Measurements from ENCODE around the gene INCA1. TPM values are rescaled to one million over a fixed set of nuclear protein-coding genes. Genes with fewer than 3 reads are reported as not detected.

The INCA1 gene
- total and polyA plus RNA-seq, 2 of the 13 experiments (the other 11 are each of a cell fraction or from before 2014, with no cell fraction given) = 0.93 to 2.6 TPM

GRCh38 chr17:4966844-4967538 lies 30.3 kb downstream of the INCA1 start:
- intact Hi-C loops (cut with micrococcal nuclease; ENCODE audit: unreplicated experiment) (loop anchor here (1.0 to 10.0 kb wide), 3 partner anchors 17 to 252 kb away; partner anchors contain the start of gene ARRB2), in situ Hi-C loops (cut with HindIII; ENCODE audit: extremely low pct_ligation_motif_present, low pct_unique_long_range_greater_than_20kb) (no loop called here)
- Histone ChIP-seq H3K4me3 (replicated peaks in 1 of 3; ENCODE audit: insufficient read depth in 1 of 3, low read depth in 2 of 3, low read length in 3 of 3) (peak overlapping the region; percentile 72 to 88 (median 77)), H2AFZ (ENCODE audit: low read length) (no peak overlapping the region), H3K36me3 (replicated peaks in 1 of 2; ENCODE audit: control insufficient read depth in 1 of 2, insufficient read depth in 2 of 2, low read length in 2 of 2) (peaks cover 0 to 13% of the 10 kb centered on the region in 2 experiments; a peak in 2 of 5 replicates), H3K9me3 (ENCODE audit: low read length) (no peaks in the 10 kb centered on the region), H4K20me1 (ENCODE audit: insufficient read depth, low read length) (no peaks in the 10 kb centered on the region), H3K27me3 (ENCODE audit: control insufficient read depth in 1 of 2, insufficient read depth in 2 of 2, low read length in 2 of 2) (no peaks in the 10 kb centered on the region; a peak in 1 of 5 replicates), H3K27ac (ENCODE audit: extremely low read length, insufficient read depth, low read length) (peak overlapping the region; percentile 92), H3K4me1 (ENCODE audit: insufficient read depth, low read length) (peaks cover 31% of the 10 kb centered on the region), H3K9ac (ENCODE audit: insufficient read depth, low read depth, low read length) (peak overlapping the region; percentile 91), H3K4me2 (ENCODE audit: low read depth, low read length) (peak overlapping the region; percentile 94), H3K79me2 (ENCODE audit: insufficient read depth, low read length) (peaks cover 27% of the 10 kb centered on the region)
- ATAC-seq (peak; percentile 91), DNase-seq (ENCODE audit: low spot score) (peak; percentile 99), FAIRE-seq (peak; percentile 91)
- ChIA-PET CTCF (ENCODE audit: low intra/inter-chr PET ratio, low total read pairs) (no interaction called here), POLR2A (interaction anchor here (0.9 to 10.5 kb wide), 26 partner anchors 9 to 390 kb away, joined by 3 to 273 read pairs (median 6); partner anchors contain the start of genes ARRB2, CAMTA2, ENO3 and INCA1)
- WGBS (ENCODE audit: low lambda C conversion rate) = 6% methylated on average over 35 of the region's 42 CpGs
- BruUV-seq (replicated peaks) = TSS peak; percentile 60
- no peak for TF ChIP-seq FOXC1 (CRISPR knock-in tag; IDR thresholded peaks at IDR 0.05; ENCODE audit: borderline replicate concordance)
- TF ChIP-seq ZNF234 (CRISPR knock-in tag; conservative IDR thresholded peaks at IDR 0.05) = no peak
- TF ChIP-seq ZNF576 (CRISPR knock-in tag; IDR thresholded peaks at IDR 0.05) = no peak
- TF ChIP-seq, protein P1, sequence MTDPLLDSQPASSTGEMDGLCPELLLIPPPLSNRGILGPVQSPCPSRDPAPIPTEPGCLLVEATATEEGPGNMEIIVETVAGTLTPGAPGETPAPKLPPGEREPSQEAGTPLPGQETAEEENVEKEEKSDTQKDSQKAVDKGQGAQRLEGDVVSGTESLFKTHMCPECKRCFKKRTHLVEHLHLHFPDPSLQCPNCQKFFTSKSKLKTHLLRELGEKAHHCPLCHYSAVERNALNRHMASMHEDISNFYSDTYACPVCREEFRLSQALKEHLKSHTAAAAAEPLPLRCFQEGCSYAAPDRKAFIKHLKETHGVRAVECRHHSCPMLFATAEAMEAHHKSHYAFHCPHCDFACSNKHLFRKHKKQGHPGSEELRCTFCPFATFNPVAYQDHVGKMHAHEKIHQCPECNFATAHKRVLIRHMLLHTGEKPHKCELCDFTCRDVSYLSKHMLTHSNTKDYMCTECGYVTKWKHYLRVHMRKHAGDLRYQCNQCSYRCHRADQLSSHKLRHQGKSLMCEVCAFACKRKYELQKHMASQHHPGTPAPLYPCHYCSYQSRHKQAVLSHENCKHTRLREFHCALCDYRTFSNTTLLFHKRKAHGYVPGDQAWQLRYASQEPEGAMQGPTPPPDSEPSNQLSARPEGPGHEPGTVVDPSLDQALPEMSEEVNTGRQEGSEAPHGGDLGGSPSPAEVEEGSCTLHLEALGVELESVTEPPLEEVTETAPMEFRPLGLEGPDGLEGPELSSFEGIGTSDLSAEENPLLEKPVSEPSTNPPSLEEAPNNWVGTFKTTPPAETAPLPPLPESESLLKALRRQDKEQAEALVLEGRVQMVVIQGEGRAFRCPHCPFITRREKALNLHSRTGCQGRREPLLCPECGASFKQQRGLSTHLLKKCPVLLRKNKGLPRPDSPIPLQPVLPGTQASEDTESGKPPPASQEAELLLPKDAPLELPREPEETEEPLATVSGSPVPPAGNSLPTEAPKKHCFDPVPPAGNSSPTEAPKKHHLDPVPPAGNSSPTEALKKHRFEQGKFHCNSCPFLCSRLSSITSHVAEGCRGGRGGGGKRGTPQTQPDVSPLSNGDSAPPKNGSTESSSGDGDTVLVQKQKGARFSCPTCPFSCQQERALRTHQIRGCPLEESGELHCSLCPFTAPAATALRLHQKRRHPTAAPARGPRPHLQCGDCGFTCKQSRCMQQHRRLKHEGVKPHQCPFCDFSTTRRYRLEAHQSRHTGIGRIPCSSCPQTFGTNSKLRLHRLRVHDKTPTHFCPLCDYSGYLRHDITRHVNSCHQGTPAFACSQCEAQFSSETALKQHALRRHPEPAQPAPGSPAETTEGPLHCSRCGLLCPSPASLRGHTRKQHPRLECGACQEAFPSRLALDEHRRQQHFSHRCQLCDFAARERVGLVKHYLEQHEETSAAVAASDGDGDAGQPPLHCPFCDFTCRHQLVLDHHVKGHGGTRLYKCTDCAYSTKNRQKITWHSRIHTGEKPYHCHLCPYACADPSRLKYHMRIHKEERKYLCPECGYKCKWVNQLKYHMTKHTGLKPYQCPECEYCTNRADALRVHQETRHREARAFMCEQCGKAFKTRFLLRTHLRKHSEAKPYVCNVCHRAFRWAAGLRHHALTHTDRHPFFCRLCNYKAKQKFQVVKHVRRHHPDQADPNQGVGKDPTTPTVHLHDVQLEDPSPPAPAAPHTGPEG (CRISPR knock-in tag; IDR thresholded peaks at IDR 0.05) = peak; percentile 10; the same call in 1 of the 2 replicates
- TF ChIP-seq PRMT3 (CRISPR knock-in tag; IDR thresholded peaks at IDR 0.05; ENCODE audit: borderline replicate concordance, low read depth) = no peak
- TF ChIP-seq, protein P2, sequence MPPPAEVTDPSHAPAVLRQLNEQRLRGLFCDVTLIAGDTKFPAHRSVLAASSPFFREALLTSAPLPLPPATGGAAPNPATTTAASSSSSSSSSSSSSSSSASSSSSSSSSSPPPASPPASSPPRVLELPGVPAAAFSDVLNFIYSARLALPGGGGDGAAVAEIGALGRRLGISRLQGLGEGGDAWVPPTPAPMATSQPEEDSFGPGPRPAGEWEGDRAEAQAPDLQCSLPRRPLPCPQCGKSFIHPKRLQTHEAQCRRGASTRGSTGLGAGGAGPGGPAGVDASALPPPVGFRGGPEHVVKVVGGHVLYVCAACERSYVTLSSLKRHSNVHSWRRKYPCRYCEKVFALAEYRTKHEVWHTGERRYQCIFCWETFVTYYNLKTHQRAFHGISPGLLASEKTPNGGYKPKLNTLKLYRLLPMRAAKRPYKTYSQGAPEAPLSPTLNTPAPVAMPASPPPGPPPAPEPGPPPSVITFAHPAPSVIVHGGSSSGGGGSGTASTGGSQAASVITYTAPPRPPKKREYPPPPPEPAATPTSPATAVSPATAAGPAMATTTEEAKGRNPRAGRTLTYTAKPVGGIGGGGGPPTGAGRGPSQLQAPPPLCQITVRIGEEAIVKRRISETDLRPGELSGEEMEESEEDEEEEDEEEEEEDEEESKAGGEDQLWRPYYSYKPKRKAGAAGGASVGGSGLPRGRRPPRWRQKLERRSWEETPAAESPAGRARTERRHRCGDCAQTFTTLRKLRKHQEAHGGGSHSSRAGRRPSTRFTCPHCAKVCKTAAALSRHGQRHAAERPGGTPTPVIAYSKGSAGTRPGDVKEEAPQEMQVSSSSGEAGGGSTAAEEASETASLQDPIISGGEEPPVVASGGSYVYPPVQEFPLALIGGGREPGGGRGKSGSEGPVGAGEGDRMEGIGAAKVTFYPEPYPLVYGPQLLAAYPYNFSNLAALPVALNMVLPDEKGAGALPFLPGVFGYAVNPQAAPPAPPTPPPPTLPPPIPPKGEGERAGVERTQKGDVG (CRISPR knock-in tag; IDR thresholded peaks at IDR 0.05; ENCODE audit: borderline replicate concordance) = 0 out of 2 replicates have a peak, but pooled peaks have one; percentile 48
- TF ChIP-seq ZNF20 (CRISPR knock-in tag; IDR thresholded peaks at IDR 0.05) = no peak
- no peak for TF ChIP-seq JUN (CRISPR knock-in tag; IDR thresholded peaks at IDR 0.05)
- TF ChIP-seq ZSCAN9 (CRISPR knock-in tag; IDR thresholded peaks at IDR 0.05; ENCODE audit: borderline replicate concordance) = no peak
- TF ChIP-seq, protein P3, sequence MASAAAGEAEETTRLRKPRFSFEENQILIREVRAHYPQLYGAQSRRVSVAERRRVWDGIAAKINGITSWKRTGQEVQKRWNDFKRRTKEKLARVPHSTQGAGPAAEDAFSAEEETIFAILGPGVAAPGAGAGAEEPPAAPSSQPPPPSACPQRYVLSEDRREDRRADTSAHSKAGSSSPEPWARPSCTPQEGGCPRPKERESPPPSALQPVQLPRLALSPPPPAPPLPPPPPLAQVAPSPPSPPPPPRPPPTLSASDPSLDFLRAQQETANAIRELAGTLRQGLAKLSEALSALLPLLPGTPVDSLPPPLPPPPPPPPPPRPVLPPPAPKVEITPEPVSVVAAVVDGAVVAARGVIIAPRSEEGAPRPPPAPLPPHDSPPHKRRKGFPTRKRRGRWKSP (CRISPR knock-in tag; IDR thresholded peaks at IDR 0.05) = no peak; the same call in 1 of the 2 replicates

Measured in HepG2 (cell line).